ENCODE results near the gene U2AF1L4.

DNA sequence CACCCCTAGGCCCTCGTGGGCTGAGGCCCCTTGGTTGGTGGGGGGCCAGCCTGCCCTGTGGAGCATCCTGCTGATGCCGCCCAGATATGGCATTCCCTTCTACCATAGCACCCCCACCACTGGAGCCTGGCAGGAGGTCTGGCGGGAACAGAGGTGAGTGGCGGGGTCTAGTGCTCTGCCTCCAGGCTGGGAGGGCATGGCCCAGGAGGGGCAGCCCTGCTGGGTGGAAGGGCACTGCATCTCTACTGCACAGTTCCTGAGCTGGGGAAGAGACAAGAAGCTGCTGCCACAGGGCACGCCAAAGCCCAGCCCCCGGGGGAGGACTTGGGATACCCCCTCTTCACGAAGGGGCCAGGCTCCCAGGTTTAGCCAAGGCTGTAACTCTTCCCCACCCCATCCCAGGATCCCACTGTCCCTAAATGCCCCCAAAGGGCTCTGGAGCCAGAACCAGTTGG, 29.8 kb downstream of the U2AF1L4 start:
- no peak for TF ChIP-seq YY1 (IDR thresholded peaks at IDR 0.05; ENCODE audit: low read depth)
- no peak for TF ChIP-seq RAD21 (IDR thresholded peaks at IDR 0.05; ENCODE audit: low read depth)
